Endodermal cell (in vitro differentiated cells): Measurements from ENCODE around the gene LRFN2. TPM values are rescaled to one million over a fixed set of nuclear protein-coding genes. Genes with fewer than 3 reads are reported as not detected.

ENCODE experiments used
- DNase-seq: peaks from one replicate; pipeline ENCODE4 v3.0.0-alpha.2; 2017
- H3K27ac ChIP-seq: 2 replicates; pipeline ENCODE4 v1.5.1; 2013; ENCODE audit warnings: mild to moderate bottlenecking, low read depth, low read length, moderate library complexity
- H3K27me3 ChIP-seq: 2 replicates; pipeline ENCODE4 v1.6.1; 2013; ENCODE audit warnings: mild to moderate bottlenecking, low read length, moderate library complexity; ENCODE audit not compliant: insufficient read depth, control insufficient read depth, poor library complexity, severe bottlenecking
- H3K36me3 ChIP-seq: 2 replicates; pipeline ENCODE4 v1.7.0; 2013; ENCODE audit warnings: mild to moderate bottlenecking, low read length, moderate library complexity; ENCODE audit not compliant: control insufficient read depth, insufficient read depth
- H3K4me1 ChIP-seq: one replicate; pipeline ENCODE4 v1.7.0; 2013; ENCODE audit warnings: low read length; ENCODE audit not compliant: control insufficient read depth, insufficient read depth
- H3K4me3 ChIP-seq: 2 replicates; pipeline ENCODE4 v1.5.1; 2013; ENCODE audit warnings: mild to moderate bottlenecking, low read length, moderate library complexity
- H3K9ac ChIP-seq: 2 replicates; pipeline ENCODE4 v1.6.1; 2013; ENCODE audit warnings: mild to moderate bottlenecking, low read length, moderate library complexity; ENCODE audit not compliant: poor library complexity, severe bottlenecking; ENCODE audit errors: extremely low read depth
- H3K9me3 ChIP-seq: 2 replicates; pipeline ENCODE4 v1.6.1; 2013; ENCODE audit warnings: mild to moderate bottlenecking, low read length, moderate library complexity; ENCODE audit not compliant: control insufficient read depth
- H3K27ac Mint-ChIP-seq: 2 replicates; pipeline ENCODE4 v1.8.0; 2020; ENCODE audit warnings: mixed read lengths
- H3K27me3 Mint-ChIP-seq: 2 replicates; pipeline ENCODE4 v1.8.0; 2021; ENCODE audit warnings: mild to moderate bottlenecking, mixed read lengths; ENCODE audit not compliant: insufficient read depth
- H3K36me3 Mint-ChIP-seq: 2 replicates; pipeline ENCODE4 v1.8.0; 2020; ENCODE audit warnings: low read depth, mixed read lengths
- H3K4me1 Mint-ChIP-seq: 2 replicates; pipeline ENCODE4 v1.8.0; 2020; ENCODE audit warnings: mixed read lengths
- H3K4me3 Mint-ChIP-seq: 2 replicates; pipeline ENCODE4 v1.8.0; 2020; ENCODE audit warnings: mild to moderate bottlenecking, moderate library complexity, mixed read lengths
- H3K9me3 Mint-ChIP-seq: 2 replicates; pipeline ENCODE4 v1.8.0; 2020; ENCODE audit warnings: mild to moderate bottlenecking, mixed read lengths
- CTCF ChIP-seq: fragments of 200-600 bp; sonication (generic); conservative IDR thresholded peaks from 2 replicates; pipeline ENCODE4 v1.5.0; 2021; ENCODE audit warnings: antibody characterized with exemption, mild to moderate bottlenecking
- WGBS, 2 experiments: methylation state at CpG; one replicate each; pipeline versions ENCODE4 v1.1.5 to v1.1.7; 2013; ENCODE audit warnings: missing lambda C conversion rate in 2 of 2, mixed read lengths in 1 of 2; ENCODE audit not compliant: insufficient coverage in 1 of 2, insufficient read length in 1 of 2; 5-methylcytosine and 5-hydroxymethylcytosine counted together
- total RNA-seq, 2 donors: library from RNA; stranded (reverse); fragmentation: NEBNext Ultra II Directional in 1 of 2; extraction: Animal tissue kit (Norgen Biotek cat#: 25700) in 1 of 2; gene quantifications; 2 replicates in 1 of 2; 3 replicates in 1 of 2; pipeline ENCODE4 v1.2.1, GENCODE V29; 2021

The LRFN2 gene
- total RNA-seq, 2 donors from 2014 or later: 0.15 TPM; not detected in 1

DNA sequence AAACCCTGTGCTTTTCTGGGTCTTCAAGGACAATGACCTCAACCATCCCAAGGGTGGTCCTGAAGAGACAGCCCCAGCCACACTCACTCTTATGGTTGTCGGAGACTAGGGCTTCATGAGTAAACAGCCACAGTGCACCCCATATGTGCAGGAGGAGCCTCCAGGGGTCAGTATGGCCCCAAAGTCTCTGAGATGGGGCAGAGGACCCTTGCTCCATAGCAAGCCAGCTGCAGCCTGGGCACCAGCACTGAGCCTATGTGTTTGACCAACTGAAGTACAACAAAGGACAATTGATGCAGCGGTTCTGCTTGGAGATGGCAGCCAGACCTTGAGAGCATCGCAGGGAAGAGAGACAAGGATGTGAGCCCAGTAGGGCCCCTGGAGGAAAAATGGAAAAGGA lies 112.2 kb downstream of the LRFN2 start:
- Histone ChIP-seq H3K27me3 (no peaks in the 10 kb centered on the region), H3K9ac (no peak overlapping the region), H3K9me3 (no peaks in the 10 kb centered on the region), H3K36me3 (no peaks in the 10 kb centered on the region), H3K4me1 (no peaks in the 10 kb centered on the region), H3K4me3 (no peak overlapping the region), H3K27ac (no peak overlapping the region)
- peaks cover 12% of the 10 kb centered on the region for H3K27me3 Mint-ChIP-seq
- H3K4me3 Mint-ChIP-seq: no peak overlapping the region
- TF ChIP-seq CTCF: no peak
- no peaks in the 10 kb centered on the region for H3K36me3 Mint-ChIP-seq
- peak; percentile 52 for DNase-seq
- H3K27ac Mint-ChIP-seq: no peak overlapping the region
- peaks cover 7% of the 10 kb centered on the region for H3K4me1 Mint-ChIP-seq
- WGBS, 2 experiments: 90 to 92% methylated on average over 2 to 3 of the region's 3 CpGs
- no peaks in the 10 kb centered on the region for H3K9me3 Mint-ChIP-seq

GRCh38 chr6:40473026-40473425 lies 114.1 kb downstream of the LRFN2 start:
- Histone ChIP-seq H3K4me1 (no peaks in the 10 kb centered on the region), H3K9me3 (no peaks in the 10 kb centered on the region), H3K4me3 (no peak overlapping the region), H3K27me3 (no peaks in the 10 kb centered on the region), H3K36me3 (no peaks in the 10 kb centered on the region), H3K9ac (no peak overlapping the region), H3K27ac (no peak overlapping the region)
- H3K4me1 Mint-ChIP-seq: peaks cover 6% of the 10 kb centered on the region
- 84 to 90% methylated on average over 2 to 6 of the region's 6 CpGs for WGBS, 2 experiments
- no peaks in the 10 kb centered on the region for H3K9me3 Mint-ChIP-seq
- no peak for TF ChIP-seq CTCF
- no peak overlapping the region for H3K4me3 Mint-ChIP-seq
- H3K27me3 Mint-ChIP-seq: peaks cover 12% of the 10 kb centered on the region
- no peaks in the 10 kb centered on the region for H3K36me3 Mint-ChIP-seq
- no peak for DNase-seq
- no peak overlapping the region for H3K27ac Mint-ChIP-seq

- no peaks in the 10 kb centered on the region for H3K4me1 ChIP-seq
- H3K27me3 ChIP-seq: no peaks in the 10 kb centered on the region
- H3K4me1 Mint-ChIP-seq: no peaks in the 10 kb centered on the region
- peaks cover 10% of the 10 kb centered on the region for H3K27me3 Mint-ChIP-seq
- no peaks in the 10 kb centered on the region for H3K9me3 ChIP-seq
- H3K36me3 ChIP-seq: no peaks in the 10 kb centered on the region
- H3K36me3 Mint-ChIP-seq: no peaks in the 10 kb centered on the region
- H3K27ac Mint-ChIP-seq: no peak overlapping the region
- TF ChIP-seq CTCF: no peak
- H3K27ac ChIP-seq: no peak overlapping the region
- DNase-seq: no peak
- H3K4me3 Mint-ChIP-seq: no peak overlapping the region
- no peak overlapping the region for H3K4me3 ChIP-seq
- no peak overlapping the region for H3K9ac ChIP-seq
- no peaks in the 10 kb centered on the region for H3K9me3 Mint-ChIP-seq
- 80 to 81% methylated on average over 5 of the region's 5 CpGs for whole genome bisulfite sequencing, 2 experiments
These were observed 114.8 kb downstream of the LRFN2 start for GRCh38 chr6:40472353-40472752.
